Measurements from ENCODE around the gene ZNF232. TPM values are rescaled to one million over a fixed set of nuclear protein-coding genes. Genes with fewer than 3 reads are reported as not detected.
A peak's percentile ranks its signal among the peaks of the same experiment; 100 is the strongest.

ZNF232 gene
- total RNA-seq, 4 donors from 2014 or later: 8.4 to 12.5 (median 10.8) TPM

DNA sequence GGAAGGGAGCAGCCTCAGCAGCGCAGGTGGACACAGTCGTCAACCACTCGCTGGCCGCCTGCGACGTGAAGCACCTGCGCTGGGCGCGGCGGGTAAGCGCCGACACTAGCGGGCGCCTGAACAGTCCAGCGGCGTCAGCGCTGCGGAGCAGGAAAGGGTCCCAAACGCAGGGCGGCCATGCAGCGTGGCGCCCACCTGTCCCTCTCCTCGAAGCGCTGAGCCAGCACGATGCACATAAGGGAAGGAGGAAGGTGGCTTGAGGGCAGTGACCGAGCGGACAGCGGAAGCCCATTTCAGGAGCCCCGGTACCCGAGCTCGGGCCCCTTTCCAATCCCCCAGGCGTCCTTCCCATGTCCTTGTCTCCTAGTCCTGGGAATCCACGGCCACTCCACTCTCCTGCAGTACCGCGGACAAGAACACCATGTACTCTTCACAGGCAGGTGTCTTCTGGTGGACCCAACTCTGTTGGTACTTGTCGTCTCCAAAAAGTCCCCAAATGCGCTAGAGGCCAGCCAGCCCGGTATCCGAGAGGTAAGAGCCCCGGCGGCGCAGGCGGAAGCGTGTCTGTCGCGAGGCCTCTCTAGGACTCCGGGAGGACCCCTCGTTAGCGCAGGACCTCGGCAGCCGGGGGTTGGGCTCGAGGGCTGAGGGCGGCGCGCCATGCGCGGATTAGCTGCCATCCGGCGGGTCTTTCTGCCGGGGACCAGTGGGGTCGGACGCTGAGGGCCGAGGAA lies 14.4 kb downstream of the ZNF232 start:
- Histone ChIP-seq H3K4me1 (peaks cover 0 to 15% (median 13%) of the 10 kb centered on the region in 4 donors), H3K27ac (replicated peaks in 1 of 4) (peak overlapping the region; percentile 64 to 76 (median 68)), H3K27me3 (no peaks in the 10 kb centered on the region), H3K36me3 (peaks cover 5 to 16% (median 11%) of the 10 kb centered on the region in 4 donors), H3K4me3 (peak overlapping the region; percentile 58 to 63 (median 60)), H3K9me3 (peaks cover 10 to 50% (median 43%) of the 10 kb centered on the region in 4 donors)
- 11% methylated on average over 14 of the region's 63 CpGs for WGBS
- TF ChIP-seq POLR2AphosphoS5 (IDR thresholded peaks at IDR 0.05): peak; percentile 19 to 41
- TF ChIP-seq, protein P1, sequence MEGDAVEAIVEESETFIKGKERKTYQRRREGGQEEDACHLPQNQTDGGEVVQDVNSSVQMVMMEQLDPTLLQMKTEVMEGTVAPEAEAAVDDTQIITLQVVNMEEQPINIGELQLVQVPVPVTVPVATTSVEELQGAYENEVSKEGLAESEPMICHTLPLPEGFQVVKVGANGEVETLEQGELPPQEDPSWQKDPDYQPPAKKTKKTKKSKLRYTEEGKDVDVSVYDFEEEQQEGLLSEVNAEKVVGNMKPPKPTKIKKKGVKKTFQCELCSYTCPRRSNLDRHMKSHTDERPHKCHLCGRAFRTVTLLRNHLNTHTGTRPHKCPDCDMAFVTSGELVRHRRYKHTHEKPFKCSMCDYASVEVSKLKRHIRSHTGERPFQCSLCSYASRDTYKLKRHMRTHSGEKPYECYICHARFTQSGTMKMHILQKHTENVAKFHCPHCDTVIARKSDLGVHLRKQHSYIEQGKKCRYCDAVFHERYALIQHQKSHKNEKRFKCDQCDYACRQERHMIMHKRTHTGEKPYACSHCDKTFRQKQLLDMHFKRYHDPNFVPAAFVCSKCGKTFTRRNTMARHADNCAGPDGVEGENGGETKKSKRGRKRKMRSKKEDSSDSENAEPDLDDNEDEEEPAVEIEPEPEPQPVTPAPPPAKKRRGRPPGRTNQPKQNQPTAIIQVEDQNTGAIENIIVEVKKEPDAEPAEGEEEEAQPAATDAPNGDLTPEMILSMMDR (IDR thresholded peaks at IDR 0.05): no peak
- DNase-seq (ENCODE audit: extremely low spot score): no peak
- intact Hi-C loops (cut with DNase I): no loop called here

DNA sequence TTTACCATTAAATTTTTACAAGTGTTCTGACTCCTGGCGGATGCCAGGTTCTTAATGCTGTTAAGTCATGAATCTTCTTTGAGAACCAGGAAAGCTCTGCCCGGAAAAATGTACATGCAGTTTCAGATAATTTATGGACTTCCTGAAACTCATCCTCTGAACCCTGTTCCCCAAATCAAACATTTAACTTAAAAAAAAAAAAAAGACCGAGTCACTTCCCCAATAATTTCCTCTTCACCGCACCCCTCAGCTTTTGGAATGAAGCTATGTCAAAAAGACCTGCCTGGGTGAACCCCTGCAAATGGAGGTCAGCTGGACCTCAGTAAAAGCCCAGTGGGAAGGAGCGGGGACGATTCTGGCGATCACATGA lies 15.0 kb downstream of the ZNF232 start:
- peaks cover 10 to 56% (median 49%) of the 10 kb centered on the region in 4 donors for H3K9me3 ChIP-seq
- peak overlapping the region; percentile 64 to 76 (median 68) for H3K27ac ChIP-seq (replicated peaks in 1 of 4)
- H3K4me1 ChIP-seq: peaks cover 0 to 15% (median 13%) of the 10 kb centered on the region in 4 donors
- H3K4me3 ChIP-seq: peak overlapping the region; percentile 58 to 63 (median 60)
- H3K36me3 ChIP-seq: peaks cover 10 to 22% (median 16%) of the 10 kb centered on the region in 4 donors
- intact Hi-C loops (cut with DNase I): no loop called here
- no peak for TF ChIP-seq POLR2AphosphoS5 (IDR thresholded peaks at IDR 0.05)
- no peak for TF ChIP-seq EP300 (IDR thresholded peaks at IDR 0.05)
- TF ChIP-seq, protein P1 (IDR thresholded peaks at IDR 0.05): no peak
- TF ChIP-seq POLR2A (IDR thresholded peaks at IDR 0.05; ENCODE audit: low read depth): no peak
- no peak for DNase-seq (ENCODE audit: extremely low spot score)
- WGBS: 19% methylated on average over 7 of the region's 7 CpGs
- no peaks in the 10 kb centered on the region for H3K27me3 ChIP-seq

DNA sequence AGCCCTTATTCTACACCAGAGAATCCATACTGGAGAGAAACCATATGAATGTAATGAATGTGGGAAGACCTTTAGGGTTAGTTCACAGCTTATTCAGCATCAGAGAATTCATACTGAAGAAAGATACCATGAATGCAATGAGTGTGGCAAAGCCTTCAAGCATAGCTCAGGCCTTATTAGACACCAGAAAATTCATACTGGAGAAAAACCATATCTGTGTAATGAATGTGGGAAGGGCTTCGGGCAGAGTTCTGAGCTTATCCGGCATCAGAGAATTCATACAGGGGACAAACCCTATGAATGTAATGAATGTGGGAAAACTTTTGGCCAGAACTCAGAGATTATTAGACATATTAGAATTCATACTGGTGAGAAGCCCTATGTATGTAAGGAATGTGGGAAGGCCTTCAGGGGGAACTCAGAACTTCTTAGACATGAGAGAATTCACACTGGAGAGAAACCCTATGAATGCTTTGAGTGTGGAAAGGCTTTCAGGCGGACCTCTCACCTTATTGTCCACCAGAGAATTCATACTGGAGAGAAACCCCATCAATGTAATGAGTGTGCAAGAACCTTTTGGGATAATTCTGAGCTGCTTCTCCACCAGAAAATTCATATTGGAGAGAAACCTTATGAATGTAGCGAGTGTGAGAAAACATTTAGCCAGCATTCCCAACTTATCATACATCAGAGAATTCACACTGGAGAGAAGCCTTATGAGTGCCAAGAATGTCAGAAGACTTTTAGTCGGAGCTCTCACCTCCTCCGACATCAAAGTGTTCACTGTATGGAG lies 19.3 kb downstream of the ZNF232 start:
- no peak for TF ChIP-seq POLR2A (IDR thresholded peaks at IDR 0.05; ENCODE audit: low read depth)
- TF ChIP-seq, protein P1 (IDR thresholded peaks at IDR 0.05): no peak
- no peak for TF ChIP-seq EP300 (IDR thresholded peaks at IDR 0.05)
- peaks cover 0 to 10% (median 7%) of the 10 kb centered on the region in 4 donors for H3K4me1 ChIP-seq
- H3K27me3 ChIP-seq: no peaks in the 10 kb centered on the region
- WGBS: 97% methylated on average over 6 of the region's 6 CpGs
- H3K27ac ChIP-seq (replicated peaks in 1 of 4): no peak overlapping the region
- peaks cover 45 to 64% (median 57%) of the 10 kb centered on the region in 4 donors for H3K36me3 ChIP-seq
- DNase-seq (ENCODE audit: extremely low spot score): no peak
- no peak overlapping the region for H3K4me3 ChIP-seq
- peaks cover 17 to 99% (median 90%) of the 10 kb centered on the region in 4 donors for H3K9me3 ChIP-seq
- intact Hi-C loops (cut with DNase I): no loop called here

DNA sequence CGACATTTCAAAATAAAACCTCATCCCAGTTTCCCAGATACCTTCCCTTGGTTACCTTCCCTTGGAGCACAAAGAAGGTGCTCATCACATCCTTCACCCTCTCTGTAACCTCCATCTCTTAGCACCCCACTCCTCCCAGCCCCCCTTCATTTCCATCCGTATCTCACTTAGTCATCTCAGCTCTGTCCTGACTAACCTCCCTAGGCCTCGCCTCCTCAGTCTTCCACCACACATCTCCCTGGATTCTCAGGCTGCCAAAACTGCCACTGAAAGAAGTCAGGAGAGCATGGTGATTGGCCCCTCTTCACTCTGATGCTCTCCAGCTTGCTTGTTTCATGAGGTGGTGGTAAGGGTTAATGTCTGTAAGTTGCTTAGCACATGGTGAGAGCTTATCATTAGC lies 31.1 kb downstream of the ZNF232 start:
- Histone ChIP-seq H3K27ac (replicated peaks in 1 of 4) (no peak overlapping the region), H3K4me3 (no peak overlapping the region), H3K36me3 (peaks cover 3 to 35% (median 8%) of the 10 kb centered on the region in 4 donors), H3K27me3 (no peaks in the 10 kb centered on the region), H3K4me1 (peaks cover 21 to 29% (median 25%) of the 10 kb centered on the region in 4 donors), H3K9me3 (peaks cover 0 to 30% (median 10%) of the 10 kb centered on the region in 4 donors)
- WGBS: 92% methylated on average over 3 of the region's 3 CpGs
- intact Hi-C loops (cut with DNase I): no loop called here
- TF ChIP-seq, protein P1 (IDR thresholded peaks at IDR 0.05): no peak
- TF ChIP-seq POLR2AphosphoS5 (IDR thresholded peaks at IDR 0.05) (no peak), EP300 (IDR thresholded peaks at IDR 0.05) (no peak), POLR2A (IDR thresholded peaks at IDR 0.05; ENCODE audit: low read depth) (no peak)
- DNase-seq (ENCODE audit: extremely low spot score): no peak

All from esophagus muscularis mucosa (tissue), 4 donors.